SK-N-MC (cell line): Measurements from ENCODE around the gene C1orf50.

Source experiments
- DNase-seq: peaks from one replicate; pipeline ENCODE4 v3.0.0-alpha.2; 2011; ENCODE audit warnings: low read depth, low spot score
- H3K27ac ChIP-seq: fragments of 200-600 bp; sonication (generic); 2 replicates; pipeline ENCODE4 v1.5.1; 2016; ENCODE audit warnings: mixed run types
- H3K36me3 ChIP-seq: fragments of 200-600 bp; sonication (generic); 2 replicates; pipeline ENCODE4 v1.6.1; 2017; ENCODE audit warnings: antibody characterized with exemption, low read length, mixed read lengths; ENCODE audit not compliant: insufficient read depth
- H3K4me3 ChIP-seq: fragments of 200-600 bp; sonication (generic); 2 replicates; pipeline ENCODE4 v1.5.1; 2016
- H3K9ac ChIP-seq: fragments of 200-600 bp; sonication (generic); 2 replicates; pipeline ENCODE4 v1.8.0; 2017; ENCODE audit warnings: mixed run types, mixed read lengths; ENCODE audit not compliant: insufficient read length
- H3K9me3 ChIP-seq: fragments of 200-600 bp; sonication (generic); 2 replicates; pipeline ENCODE4 v1.6.1; 2017; ENCODE audit warnings: low read depth, mild to moderate bottlenecking, antibody characterized with exemption, low read length, moderate library complexity, mixed read lengths
- EZH2 ChIP-seq: fragments of 200-600 bp; sonication (generic); IDR thresholded peaks from one replicate; pipeline ENCODE4 v1.6.1; 2017; ENCODE audit warnings: antibody characterized with exemption
- FOXP2 ChIP-seq: optimal IDR thresholded peaks from 2 replicates; pipeline ENCODE3; 2011; ENCODE audit warnings: mild to moderate bottlenecking, moderate library complexity; ENCODE audit not compliant: insufficient read depth; ENCODE audit errors: extremely low read length, control extremely low read depth
- POLR2AphosphoS5 ChIP-seq: IDR thresholded peaks from 2 replicates; pipeline ENCODE4 v1.6.1; 2012; ENCODE audit warnings: mild to moderate bottlenecking, low read depth, low read length, borderline replicate concordance

Gene C1orf50

GRCh38 chr1:42821690-42822089, 54.6 kb downstream of the C1orf50 start:
- H3K4me3 ChIP-seq = no peak overlapping the region
- 0 out of 2 replicates have a peak, but pooled peaks cover 4% of the 10 kb centered on the region for H3K36me3 ChIP-seq
- peak overlapping the region; percentile 51; the same call in 1 of the 2 replicates for H3K27ac ChIP-seq
- DNase-seq = no peak
- no peak overlapping the region for H3K9ac ChIP-seq
- TF ChIP-seq POLR2AphosphoS5 (no peak), EZH2 (no peak), FOXP2 (no peak)
- no peaks in the 10 kb centered on the region; the same call in 1 of the 2 replicates for H3K9me3 ChIP-seq

- H3K9me3 ChIP-seq = no peaks in the 10 kb centered on the region; the same call in 1 of the 2 replicates
- H3K9ac ChIP-seq = no peak overlapping the region
- TF ChIP-seq EZH2 = no peak
- no peak for TF ChIP-seq FOXP2
- TF ChIP-seq POLR2AphosphoS5 = peak; percentile 24; the same call in 1 of the 2 replicates
- H3K27ac ChIP-seq = peak overlapping the region; percentile 76
- peak overlapping the region; percentile 39 for H3K4me3 ChIP-seq
- DNase-seq = peak; percentile 62
- H3K36me3 ChIP-seq = 0 out of 2 replicates have a peak, but pooled peaks cover 4% of the 10 kb centered on the region
These were observed 55.8 kb downstream of the C1orf50 start for GRCh38 chr1:42822800-42823392.

- Histone ChIP-seq H3K27ac (no peak overlapping the region), H3K36me3 (0 out of 2 replicates have a peak, but pooled peaks cover 4% of the 10 kb centered on the region), H3K9ac (no peak overlapping the region), H3K9me3 (no peaks in the 10 kb centered on the region; the same call in 1 of the 2 replicates), H3K4me3 (no peak overlapping the region)
- TF ChIP-seq FOXP2 (no peak), POLR2AphosphoS5 (no peak), EZH2 (no peak)
- DNase-seq = no peak
These were observed 57.5 kb downstream of the C1orf50 start for GRCh38 chr1:42824481-42825035.

GRCh38 chr1:42825036-42825851, 58.2 kb downstream of the C1orf50 start:
- H3K4me3 ChIP-seq = no peak overlapping the region
- no peak overlapping the region for H3K27ac ChIP-seq
- TF ChIP-seq FOXP2 = no peak
- no peak for TF ChIP-seq POLR2AphosphoS5
- TF ChIP-seq EZH2 = no peak
- H3K9ac ChIP-seq = no peak overlapping the region
- 0 out of 2 replicates have a peak, but pooled peaks cover 4% of the 10 kb centered on the region for H3K36me3 ChIP-seq
- no peak for DNase-seq
- H3K9me3 ChIP-seq = no peaks in the 10 kb centered on the region; the same call in 1 of the 2 replicates
